B cell (primary cell): ENCODE data around the gene ACER1.

Experiments
- CTCF ChIP-seq: fragments of 200-600 bp; IDR thresholded peaks from one replicate; pipeline ENCODE4 v1.8.0; 2022; ENCODE audit warnings: antibody characterized with exemption, mild to moderate bottlenecking
- EZH2 ChIP-seq: IDR thresholded peaks from 2 replicates; pipeline ENCODE4 v1.6.1; 2012; ENCODE audit warnings: borderline replicate concordance, low read depth, mild to moderate bottlenecking, moderate library complexity, low read length; ENCODE audit not compliant: insufficient read depth, poor library complexity, severe bottlenecking

GRCh38 chr19:6326815-6327214 is 6.6 kb downstream of the ACER1 start:
- no peak for TF ChIP-seq CTCF
- no peak for TF ChIP-seq EZH2
